ENCODE data around the gene NPTX2.

NPTX2 gene

DNA sequence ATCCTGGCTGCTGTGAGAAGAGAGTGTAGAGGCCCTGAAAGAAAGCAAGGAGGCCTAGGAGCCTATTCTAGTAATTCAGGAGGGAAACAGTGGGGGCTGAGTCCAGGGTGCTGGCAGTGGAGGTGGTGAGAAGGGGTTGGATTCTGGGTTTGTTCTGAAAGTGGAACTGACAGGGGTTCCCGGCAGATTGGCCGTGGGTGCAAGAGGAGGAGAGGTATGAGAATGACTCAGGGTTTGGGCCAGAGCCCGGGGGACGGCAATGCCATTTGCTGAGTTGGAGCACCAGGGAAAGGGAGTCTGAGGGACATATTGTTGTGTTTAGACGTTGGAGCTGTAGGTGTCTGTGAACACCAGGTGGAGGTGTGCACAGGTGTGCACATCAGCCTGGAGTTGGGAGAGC, 38.5 kb downstream of the NPTX2 start:
- no peak for DNase-seq

DNA sequence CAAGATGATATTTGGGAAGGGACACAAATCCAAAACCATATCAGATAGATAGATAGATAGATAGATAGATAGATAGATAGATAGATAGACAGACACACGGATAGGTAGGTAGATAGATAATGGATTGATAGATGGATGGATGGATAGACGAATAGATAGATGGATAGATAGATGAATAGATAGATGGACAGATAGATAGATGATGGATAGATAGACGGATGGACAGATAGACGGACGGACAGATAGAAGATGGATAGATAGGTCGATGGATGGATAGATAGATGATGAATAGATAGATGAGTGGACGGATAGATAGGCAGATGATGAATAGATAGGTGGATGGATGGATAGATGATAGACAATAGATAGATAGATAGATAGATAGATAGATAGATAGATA, 39.8 kb downstream of the NPTX2 start:
- no peak for DNase-seq

DNA sequence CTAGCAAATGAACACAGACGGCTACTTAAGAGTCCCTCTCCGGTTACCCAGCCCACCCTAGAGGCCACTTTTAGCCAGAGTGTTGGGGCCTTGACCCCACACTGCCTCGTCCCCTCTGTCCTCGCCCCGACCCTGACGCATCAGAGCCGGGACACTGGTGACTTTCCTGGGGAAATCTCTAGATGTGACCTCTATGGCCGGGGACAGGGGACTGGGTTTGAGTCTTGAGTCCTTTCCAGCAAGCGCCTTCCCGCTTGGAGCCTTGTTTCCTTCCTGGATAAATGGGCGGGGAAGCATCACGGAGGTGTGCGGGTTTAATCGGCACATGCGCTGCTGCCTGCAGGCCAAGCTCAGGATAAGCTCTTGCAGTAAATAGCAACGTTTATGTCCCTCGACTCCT, 40.7 kb downstream of the NPTX2 start:
- no peak for DNase-seq

DNA sequence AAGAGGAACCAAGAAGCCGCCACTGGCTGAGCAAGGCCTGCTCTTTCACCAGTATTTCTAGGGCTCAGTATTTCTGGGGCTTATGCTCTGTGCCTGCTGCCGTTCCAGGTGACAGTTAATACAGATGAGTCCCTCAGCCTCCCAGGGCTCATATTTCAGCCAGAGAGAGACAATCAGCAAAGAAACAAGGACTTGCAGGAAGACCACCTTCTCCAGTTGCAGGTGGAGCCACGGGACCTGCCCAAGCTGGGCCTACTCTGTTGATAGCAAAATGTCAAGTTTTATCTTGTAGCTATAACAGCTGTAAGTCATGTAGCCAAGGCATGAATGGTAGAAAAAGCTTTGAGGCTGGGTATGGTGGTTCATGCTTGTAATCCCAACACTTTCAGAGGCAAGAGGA, 42.7 kb downstream of the NPTX2 start:
- DNase-seq: no peak

DNA sequence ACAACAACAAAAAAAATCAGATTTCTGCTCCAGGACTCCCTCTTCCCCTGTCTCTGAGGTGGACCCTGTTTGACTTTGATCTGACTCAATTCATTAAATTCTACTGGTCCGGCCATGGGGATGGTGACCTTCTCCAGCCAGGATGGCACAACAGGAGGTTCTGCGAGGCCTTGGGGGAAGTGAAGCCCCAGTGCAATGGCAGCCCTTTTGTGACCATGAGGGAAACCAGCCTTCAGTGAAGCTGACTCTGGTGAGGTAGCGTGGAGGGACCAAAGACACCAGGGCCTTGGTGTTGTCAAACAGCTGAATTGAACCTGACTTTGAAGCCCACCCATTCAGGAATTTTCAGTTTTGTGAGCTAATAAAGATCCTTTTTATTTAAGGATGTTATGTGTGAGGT, 44.5 kb downstream of the NPTX2 start:
- no peak for DNase-seq

DNA sequence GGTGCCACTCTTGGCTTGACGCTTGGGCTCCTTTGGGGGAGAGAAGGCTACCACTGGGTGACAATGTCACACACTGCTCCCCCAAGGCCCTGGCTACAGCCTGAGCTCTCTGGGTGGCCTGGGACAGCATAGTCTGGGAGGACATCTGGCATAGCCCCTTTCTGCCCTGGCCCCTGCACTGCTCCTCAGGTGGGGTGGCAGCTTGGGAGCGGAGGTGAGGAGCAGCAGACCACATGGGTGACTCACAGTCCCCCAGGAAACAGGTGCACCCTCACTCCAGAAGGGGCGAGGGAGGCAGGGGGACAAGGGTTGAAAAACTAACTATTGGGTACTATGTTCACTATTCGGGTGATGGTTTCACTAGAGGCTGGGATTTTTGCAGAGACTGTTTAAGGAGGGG, 45.2 kb downstream of the NPTX2 start:
- no peak for DNase-seq

DNA sequence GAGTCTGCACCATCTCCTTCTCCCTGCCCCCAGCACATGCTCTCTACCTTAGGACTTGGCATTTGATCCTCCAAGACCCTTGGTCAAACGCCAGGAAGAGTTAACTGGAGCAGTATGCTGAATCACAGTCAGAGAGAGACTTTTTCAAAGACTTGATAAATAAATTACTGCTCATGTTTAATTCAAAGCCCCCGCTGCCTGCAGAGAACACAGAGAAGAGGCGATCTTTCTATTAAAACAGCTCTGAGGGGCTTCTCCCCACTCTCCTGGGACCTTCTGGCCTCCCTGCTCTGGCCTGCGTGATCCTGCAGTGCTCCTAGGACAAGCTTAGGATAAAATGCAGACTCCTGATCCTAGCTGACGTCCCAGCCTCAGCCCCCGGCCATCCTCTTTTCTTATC, 47.8 kb downstream of the NPTX2 start:
- no peak for DNase-seq

DNA sequence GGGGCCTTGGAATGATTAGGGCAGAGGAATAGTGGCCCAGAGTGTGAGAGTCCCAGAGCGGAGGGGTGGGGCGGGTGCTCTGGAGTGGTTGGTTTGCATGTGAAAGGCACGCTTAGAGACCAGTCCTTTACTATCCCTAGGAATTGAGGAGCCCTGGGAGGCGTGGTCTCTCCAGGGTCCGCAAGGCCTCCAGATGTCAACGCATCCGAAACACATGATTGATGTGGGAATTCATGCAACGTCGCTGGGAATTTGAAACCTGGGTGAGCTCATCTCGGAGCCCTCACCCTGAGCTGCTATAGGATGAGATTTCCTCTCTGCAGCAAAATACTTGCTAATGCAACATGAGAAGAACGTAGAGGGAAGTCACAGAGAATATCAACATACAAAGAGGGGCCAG, 51.2 kb downstream of the NPTX2 start:
- DNase-seq: no peak

DNA sequence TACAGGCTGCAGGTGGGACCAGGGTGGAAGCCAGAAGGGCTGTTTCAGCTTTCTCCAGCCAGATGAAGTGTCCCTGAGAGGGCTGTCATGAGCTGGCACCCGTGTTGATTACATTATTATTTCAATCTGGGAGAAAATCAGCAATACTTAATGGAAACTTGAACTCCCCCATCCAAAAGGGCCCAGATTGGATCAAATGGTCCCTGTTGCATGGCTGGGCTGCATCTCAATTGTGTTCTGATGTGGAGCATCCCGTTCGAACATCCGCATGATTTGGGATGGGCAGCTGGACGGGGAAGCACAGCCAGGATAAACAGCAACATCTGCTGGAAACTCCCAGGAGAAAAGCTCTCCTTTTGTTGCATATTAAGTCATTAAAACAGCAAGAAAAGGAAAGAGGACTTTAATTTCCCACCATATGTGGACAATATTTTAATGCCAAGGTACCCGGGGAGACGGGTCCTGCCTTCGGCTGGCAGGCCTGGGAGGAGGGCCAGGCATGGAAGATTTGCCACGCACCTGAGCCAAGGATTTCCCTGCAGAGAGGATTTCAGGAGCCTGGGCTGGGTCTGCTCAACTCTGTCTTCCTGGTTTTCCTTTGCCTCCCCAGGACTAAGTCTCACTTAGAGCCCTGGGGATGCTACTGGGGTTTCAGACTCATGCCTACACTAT, 52.4 kb downstream of the NPTX2 start:
- no peak for DNase-seq

DNA sequence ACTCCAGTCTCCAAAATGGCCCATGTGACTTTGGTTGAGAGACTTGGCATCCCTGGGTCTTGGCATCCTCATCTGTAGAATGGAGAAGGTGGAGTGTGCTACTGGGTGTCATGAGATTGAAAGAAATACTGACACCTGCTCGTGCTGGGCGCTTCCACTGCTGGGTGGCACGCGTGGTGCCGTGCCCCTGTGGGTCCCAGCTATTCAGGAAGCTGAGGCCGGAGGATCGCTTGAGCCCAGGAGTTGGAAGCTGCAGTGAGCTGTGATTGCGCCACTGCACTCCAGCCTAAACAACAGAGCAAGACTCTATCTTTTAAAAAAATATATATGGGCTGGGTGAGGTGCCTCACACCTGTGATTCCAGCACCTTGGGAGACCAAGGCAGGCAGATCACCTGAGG, 53.1 kb downstream of the NPTX2 start:
- DNase-seq: no peak

DNA sequence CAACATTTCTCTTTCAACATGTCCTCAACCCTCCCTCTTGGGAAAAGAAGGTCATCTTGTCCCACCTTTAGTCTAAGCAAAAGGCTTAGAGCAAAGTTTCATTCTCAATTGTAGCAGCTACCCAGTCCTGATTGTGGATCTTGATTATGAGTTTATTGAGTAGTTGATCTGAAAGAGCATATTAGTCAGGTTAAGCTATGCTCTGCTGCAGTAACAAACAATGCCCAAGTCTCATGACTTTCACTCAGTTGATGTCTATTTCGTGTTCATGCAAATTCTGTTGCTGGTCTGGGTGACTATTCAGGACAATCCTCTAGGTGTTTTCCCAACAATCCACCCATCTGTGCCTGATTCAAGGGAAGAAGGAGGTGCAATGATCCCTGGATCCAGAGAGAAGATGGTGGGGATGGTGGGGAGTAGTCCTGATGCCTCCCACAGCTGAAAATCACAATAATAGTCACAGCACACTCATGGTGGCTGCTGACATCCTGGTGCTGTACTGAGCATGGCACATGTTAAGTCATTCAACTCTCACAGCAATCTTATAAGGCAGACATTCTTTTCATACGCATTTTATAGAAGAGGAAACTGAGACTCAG, 54.7 kb downstream of the NPTX2 start:
- no peak for DNase-seq

DNA sequence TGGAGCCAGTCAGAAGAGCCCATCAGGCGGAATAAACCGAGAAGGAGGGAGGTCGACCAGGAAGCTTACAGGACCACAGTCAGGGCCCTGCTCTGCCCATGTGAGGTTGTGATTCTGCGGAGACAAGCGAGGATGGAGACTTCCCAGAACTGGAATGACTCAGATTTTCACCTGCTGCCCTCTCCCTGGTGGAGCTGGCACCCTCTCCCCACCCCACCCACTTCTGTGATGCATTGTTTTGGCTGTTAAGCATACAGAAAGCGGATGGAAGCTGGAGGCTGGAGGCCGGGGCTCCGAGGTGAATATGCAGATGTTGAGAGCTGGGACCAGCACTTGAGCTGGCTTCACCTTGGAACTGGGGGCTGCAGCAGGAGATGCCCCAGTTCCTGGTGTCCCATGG, 57.4 kb downstream of the NPTX2 start:
- DNase-seq: no peak

DNA sequence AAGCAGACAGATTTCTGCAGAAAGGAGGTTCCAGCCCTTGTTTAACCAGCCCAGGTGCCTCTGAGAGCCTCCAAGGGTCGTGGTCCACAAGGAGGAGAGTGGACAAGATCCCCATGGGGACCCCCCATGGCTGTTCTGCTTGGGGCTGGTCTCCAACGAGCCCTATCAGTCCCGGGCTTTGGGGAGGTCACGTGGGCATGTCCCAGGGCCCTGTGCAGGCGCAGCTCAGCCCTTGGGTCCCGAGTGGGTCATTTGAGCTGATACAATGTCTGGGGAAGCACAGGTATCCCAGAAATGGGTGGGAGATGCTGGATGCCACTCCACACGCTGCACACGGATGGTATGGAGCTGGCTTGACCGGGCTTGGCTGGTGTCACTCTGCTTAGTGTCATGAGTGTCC, 57.8 kb downstream of the NPTX2 start:
- DNase-seq: no peak

DNA sequence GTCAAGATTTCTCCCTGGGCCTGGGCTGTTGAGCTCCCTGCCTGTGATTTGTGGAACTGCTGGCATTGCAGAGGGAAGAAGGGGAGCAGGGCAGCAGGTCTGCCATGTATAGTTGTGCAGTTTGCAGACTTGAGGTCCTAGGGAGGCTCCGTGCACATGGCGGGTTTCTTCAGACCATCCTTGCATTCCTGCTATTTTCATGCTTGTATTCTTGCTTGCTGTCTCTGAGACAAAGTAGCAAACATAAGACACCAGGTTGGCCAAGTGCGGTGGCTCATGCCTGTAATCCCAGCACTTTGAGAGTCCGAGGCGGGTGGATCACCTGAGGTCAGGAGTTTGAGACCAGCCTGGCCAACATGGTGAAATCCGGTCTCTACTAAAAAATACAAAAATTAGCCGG, 61.1 kb downstream of the NPTX2 start:
- no peak for DNase-seq

Measured in activated CD4-positive, CD25-positive, alpha-beta regulatory T cell (primary cell).